ENCODE data around the gene MRPL30.
"Not testable (repeated sequence)": the region's sequence is repeated elsewhere in the genome, so short reads cannot be mapped to it uniquely, and the experiment has no call there.

GRCh38 chr2:99233177-99233576, 52.2 kb downstream of the MRPL30 start:
- not testable (repeated sequence) for TF ChIP-seq EZH2phosphoT487 (IDR thresholded peaks at IDR 0.05; ENCODE audit: low read depth); CTCF (IDR thresholded peaks at IDR 0.05; ENCODE audit: low read depth, low read length)
